Upper lobe of right lung (tissue), 1 donor: ENCODE measurements around the gene IRF3. TPM values are rescaled to one million over a fixed set of nuclear protein-coding genes. Genes with fewer than 3 reads are reported as not detected.

Experiments used
- ATAC-seq: fragments of 200-7000 bp; cut with Tn5 transposase; one replicate; pipeline ENCODE4 v1.9.1; 2020; ENCODE audit warnings: mild to moderate bottlenecking, moderate library complexity
- DNase-seq: peaks from one replicate; pipeline ENCODE4 v3.0.0-alpha.2; 2020
- H3K27ac ChIP-seq: fragments of 200-600 bp; one replicate; pipeline ENCODE4 v1.8.0; 2022
- H3K27me3 ChIP-seq: fragments of 200-600 bp; one replicate; pipeline ENCODE4 v1.8.0; 2022; ENCODE audit warnings: mild to moderate bottlenecking
- H3K36me3 ChIP-seq: fragments of 200-600 bp; one replicate; pipeline ENCODE4 v1.8.0; 2022
- H3K4me1 ChIP-seq: fragments of 200-600 bp; one replicate; pipeline ENCODE4 v1.8.0; 2022
- H3K4me3 ChIP-seq: fragments of 200-600 bp; one replicate; pipeline ENCODE4 v1.8.0; 2022; ENCODE audit warnings: mild to moderate bottlenecking
- H3K9me3 ChIP-seq: fragments of 200-600 bp; one replicate; pipeline ENCODE4 v1.8.0; 2022
- intact Hi-C: fragments of 100-400 bp; cut with DNase I; formaldehyde crosslinking; loops from one replicate; pipeline ENCODE4 v1.11.0; 2022
- total RNA-seq: library from RNA; stranded (reverse); fragmentation: NEBNext Ultra II Directional; extraction: Animal tissue kit (Norgen Biotek cat#: 25700); gene quantifications from one replicate; pipeline ENCODE4 v1.2.1, GENCODE V29; 2021
- TF ChIP-seq, protein P1 (sequence below): fragments of 200-600 bp; IDR thresholded peaks from one replicate; pipeline ENCODE4 v1.8.0; 2022; ENCODE audit warnings: antibody characterized with exemption
- donor health status: DM: no; HTN: yes; CAD: no; lungs with severe emphysema.

IRF3 gene
- total RNA-seq, 1 donor from 2014 or later, result 86.4 TPM

DNA sequence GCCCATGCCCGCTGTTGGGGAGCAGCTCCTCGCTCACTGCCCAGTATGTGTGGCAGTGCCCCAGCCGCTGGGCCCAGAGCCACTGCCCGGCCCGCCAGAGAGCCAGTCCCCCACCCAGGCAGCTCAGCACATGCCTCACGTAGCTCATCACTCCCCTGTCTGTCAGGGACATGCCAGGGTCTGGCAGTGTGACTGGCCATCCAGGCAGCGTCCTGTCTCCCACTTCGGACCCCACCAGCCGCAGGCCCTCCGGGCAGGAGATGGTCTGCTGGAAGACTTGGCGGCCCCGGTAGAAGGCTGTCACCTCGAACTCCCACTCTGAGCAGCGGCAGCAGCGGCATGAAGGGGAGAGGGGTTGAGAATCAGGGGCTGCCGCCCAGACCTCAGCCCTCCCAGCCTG is 3.6 kb downstream of the IRF3 start:
- no peaks in the 10 kb centered on the region for H3K27me3 ChIP-seq
- no peak for DNase-seq
- H3K4me3 ChIP-seq, result no peak overlapping the region
- intact Hi-C loops, result no loop called here
- ATAC-seq, result no peak
- TF ChIP-seq, protein P1, sequence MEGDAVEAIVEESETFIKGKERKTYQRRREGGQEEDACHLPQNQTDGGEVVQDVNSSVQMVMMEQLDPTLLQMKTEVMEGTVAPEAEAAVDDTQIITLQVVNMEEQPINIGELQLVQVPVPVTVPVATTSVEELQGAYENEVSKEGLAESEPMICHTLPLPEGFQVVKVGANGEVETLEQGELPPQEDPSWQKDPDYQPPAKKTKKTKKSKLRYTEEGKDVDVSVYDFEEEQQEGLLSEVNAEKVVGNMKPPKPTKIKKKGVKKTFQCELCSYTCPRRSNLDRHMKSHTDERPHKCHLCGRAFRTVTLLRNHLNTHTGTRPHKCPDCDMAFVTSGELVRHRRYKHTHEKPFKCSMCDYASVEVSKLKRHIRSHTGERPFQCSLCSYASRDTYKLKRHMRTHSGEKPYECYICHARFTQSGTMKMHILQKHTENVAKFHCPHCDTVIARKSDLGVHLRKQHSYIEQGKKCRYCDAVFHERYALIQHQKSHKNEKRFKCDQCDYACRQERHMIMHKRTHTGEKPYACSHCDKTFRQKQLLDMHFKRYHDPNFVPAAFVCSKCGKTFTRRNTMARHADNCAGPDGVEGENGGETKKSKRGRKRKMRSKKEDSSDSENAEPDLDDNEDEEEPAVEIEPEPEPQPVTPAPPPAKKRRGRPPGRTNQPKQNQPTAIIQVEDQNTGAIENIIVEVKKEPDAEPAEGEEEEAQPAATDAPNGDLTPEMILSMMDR, result no peak
- no peak overlapping the region for H3K27ac ChIP-seq
- peaks cover 16% of the 10 kb centered on the region for H3K4me1 ChIP-seq
- H3K9me3 ChIP-seq, result no peaks in the 10 kb centered on the region
- H3K36me3 ChIP-seq, result peaks cover 54% of the 10 kb centered on the region

DNA sequence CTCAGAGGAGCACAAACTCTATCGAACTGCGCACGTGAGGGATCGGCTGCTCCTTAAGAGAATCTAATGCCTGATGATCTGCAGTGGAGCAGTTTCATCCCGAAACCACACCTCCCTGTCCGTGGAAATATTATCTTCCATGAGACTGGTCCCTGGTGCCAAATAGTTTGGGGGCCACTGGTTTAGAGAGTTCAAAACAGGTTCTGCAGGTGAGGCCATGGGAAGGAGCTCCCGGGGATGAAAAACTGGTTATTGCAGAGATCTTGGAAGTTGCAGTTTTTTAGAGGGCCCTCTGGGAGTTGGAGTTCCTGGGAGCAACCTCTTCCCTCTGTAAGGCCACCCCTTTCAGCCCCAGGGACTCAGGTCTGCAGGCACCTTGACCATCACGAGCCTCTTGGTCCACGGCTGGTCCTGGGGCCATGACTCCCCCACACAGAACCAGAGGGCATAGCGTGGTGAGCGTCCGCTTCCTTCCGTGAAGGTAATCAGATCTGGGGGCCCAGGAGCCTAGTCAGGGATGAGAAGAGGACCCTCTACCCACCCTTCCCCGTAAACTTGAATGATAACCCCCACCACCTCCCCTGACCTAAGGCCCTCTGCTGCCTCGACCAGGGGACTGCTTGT is 5.2 kb downstream of the IRF3 start:
- DNase-seq, result no peak

DNA sequence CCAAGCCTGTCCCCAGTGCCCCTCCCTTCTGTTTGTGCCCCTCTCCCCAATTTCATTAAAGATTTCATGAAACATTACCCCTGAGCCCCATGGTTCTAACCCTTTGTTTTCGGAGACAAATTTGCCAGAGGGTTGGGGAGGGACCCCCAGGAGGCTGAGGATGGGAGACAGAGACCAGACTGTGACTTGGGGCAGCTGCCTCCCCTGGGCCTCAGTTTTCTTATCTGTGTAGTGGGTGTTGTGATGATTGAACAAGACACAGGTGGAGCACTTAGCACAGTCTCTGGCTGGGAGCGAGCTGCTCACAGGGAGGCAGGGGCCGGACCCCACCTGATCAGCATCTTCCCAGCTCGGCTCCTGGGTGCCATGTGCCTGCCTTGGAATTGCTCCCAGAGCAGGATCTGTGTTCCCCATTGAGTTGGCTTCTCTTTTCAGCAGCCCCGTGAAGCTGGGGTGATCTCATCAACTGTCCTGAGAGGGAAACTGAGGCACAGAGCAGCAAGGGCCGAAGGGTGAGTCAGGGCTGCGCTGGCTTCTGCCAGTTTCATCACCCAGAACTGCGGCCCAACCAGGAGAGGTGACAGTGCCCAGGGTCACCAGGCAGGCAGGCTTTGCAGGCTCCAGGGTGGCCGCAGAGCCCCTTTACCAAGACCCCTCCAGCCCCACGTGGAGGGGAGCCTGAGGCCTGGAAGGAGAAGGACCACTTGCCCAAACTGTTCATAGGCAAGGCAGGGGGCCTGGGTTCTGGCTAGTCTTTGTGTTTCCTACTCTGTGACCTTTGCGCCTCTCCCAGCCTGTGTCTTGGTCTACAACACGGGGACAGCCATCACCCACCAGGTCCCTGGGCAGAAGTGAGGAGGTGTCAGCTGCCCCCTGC is 6.9 kb downstream of the IRF3 start:
- peaks cover 86% of the 10 kb centered on the region for H3K36me3 ChIP-seq
- DNase-seq (no peak), ATAC-seq (no peak)
- no peaks in the 10 kb centered on the region for H3K9me3 ChIP-seq
- intact Hi-C loops, result no loop called here
- no peak overlapping the region for H3K4me3 ChIP-seq
- peaks cover 2% of the 10 kb centered on the region for H3K4me1 ChIP-seq
- H3K27ac ChIP-seq, result no peak overlapping the region
- TF ChIP-seq, protein P1, result no peak
- H3K27me3 ChIP-seq, result no peaks in the 10 kb centered on the region

More for the DNA sequence above, 5.2 kb downstream of the IRF3 start:
- Histone ChIP-seq H3K27ac (no peak overlapping the region), H3K9me3 (no peaks in the 10 kb centered on the region), H3K4me3 (no peak overlapping the region), H3K27me3 (no peaks in the 10 kb centered on the region), H3K36me3 (peaks cover 70% of the 10 kb centered on the region), H3K4me1 (peaks cover 7% of the 10 kb centered on the region)
- intact Hi-C loops, result no loop called here
- no peak for ATAC-seq
- TF ChIP-seq, protein P1, result no peak

DNA sequence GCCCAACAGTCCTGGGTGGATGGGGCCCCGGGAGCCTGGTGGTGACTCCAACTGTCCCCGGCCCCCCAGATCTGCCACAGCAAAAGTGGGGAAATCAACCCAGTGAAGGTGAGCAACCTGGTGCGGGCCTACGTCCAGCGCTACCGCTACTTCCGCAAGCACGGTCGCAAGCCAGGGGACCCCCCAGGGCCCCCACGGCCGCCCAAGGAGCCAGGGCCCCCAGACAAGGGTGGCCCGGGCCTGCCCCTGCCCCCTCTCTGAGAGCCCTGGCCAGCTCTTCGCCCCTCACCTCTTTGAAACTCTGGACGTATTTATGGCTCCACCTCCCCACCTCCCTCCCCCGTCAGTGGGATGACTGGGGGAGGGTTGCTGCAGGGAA is 7.5 kb downstream of the IRF3 start:
- TF ChIP-seq, protein P1, result no peak
- H3K4me3 ChIP-seq, result no peak overlapping the region
- DNase-seq (no peak), ATAC-seq (no peak)
- peaks cover 93% of the 10 kb centered on the region for H3K36me3 ChIP-seq
- no peaks in the 10 kb centered on the region for H3K27me3 ChIP-seq
- intact Hi-C loops, result no loop called here
- H3K4me1 ChIP-seq, result no peaks in the 10 kb centered on the region
- no peak overlapping the region for H3K27ac ChIP-seq
- H3K9me3 ChIP-seq, result no peaks in the 10 kb centered on the region

DNA sequence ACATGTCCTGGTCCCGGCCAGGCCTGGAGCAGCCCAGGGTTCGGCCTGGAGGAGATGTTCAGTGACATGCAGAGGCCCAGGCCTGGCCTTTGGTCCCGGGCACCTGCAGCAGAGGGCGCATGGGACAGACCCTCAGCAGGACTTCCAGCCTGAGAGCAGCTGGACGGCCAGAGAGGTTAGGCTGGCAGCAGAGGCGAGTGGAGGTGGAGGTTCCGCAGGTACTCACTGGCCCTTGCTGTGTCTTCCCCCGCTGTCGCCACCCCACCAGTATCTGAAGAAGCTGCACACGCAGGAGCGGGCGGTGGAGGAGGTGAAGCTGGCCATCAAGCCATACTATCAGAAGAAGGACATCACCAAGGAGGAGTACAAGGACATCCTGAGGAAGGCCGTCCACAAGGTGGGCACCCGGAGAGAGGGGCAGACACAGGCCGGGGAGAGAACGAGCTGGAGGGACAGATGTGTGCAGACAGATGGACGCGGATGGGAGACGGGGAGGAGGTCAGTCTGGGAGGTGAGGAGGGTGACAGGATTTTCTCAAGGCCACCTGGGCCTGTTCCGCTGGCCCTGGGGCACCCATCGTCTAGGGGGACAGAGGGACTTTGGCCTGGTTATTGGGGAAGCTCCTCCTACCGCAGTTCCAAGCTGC is 8.0 kb downstream of the IRF3 start:
- Histone ChIP-seq H3K4me1 (no peaks in the 10 kb centered on the region), H3K4me3 (no peak overlapping the region), H3K9me3 (no peaks in the 10 kb centered on the region), H3K27me3 (no peaks in the 10 kb centered on the region), H3K27ac (no peak overlapping the region), H3K36me3 (peaks cover 95% of the 10 kb centered on the region)
- ATAC-seq (no peak), DNase-seq (no peak)
- TF ChIP-seq, protein P1, result no peak
- intact Hi-C loops, result no loop called here
